ENCODE results near the gene NPIPB2.
A peak's percentile ranks its signal among the peaks of the same experiment; 100 is the strongest.
"Not testable (repeated sequence)": the region's sequence is repeated elsewhere in the genome, so short reads cannot be mapped to it uniquely, and the experiment has no call there.

The NPIPB2 gene

DNA sequence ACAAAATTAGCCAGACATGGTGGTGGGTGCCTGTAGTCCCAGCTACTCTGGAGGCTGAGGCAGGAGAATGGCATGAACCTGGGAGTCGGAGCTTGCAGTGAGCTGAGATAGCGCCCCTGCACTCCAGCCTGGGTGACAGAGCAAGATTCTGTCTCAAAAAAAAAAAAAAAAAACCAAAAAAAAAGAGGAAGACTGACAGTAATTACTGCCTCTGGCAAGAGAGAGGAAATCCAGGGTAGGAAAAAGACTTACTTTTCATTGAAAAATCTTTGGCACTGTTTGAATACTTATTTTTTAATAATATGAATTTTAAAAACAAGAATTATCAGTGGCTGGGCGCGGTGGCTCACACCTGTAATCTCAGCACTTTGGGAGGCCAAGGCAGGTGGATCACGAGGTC, 20.6 kb upstream of the NPIPB2 start:
- not testable (repeated sequence) for DNase-seq (ENCODE audit: low read depth in 2 of 2)

DNA sequence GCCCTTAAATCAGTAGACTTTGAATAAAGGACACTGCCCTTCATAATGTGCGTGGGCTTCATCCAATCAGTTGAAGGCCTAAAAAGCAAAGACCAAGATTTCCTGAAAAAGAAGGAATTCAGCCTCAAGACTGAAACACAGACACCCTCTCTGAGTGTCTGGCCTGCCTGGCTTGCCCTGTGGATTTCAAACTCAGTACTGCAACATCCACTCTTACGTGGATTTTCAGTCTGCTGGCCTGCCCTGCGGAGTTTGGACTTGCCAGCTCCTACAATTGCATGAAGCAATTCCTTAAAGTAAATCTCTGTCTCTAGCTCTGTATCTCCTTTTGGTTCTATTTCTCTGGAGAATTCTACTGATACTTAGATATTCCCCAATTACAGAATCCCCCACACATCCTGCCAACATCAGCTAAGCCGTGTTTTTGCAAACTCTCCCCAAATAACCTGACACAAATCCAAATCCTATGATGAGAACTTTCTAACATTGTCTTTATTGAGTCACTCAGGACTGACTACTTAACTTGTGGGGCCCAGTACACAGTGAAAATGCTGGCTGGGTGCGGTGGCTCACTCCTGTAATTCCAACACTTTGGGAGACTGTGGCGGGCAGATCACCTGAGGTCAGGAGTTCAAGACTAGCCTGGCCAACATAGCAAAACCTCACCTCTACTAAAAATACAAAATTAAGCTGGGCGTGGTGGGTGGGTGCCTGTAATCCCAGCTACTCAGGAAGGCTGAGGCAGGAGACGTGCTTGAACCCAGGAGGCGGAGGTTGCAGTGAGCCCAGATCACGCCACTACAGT, 15.9 kb upstream of the NPIPB2 start:
- no peak for DNase-seq (ENCODE audit: low read depth in 2 of 2)

DNA sequence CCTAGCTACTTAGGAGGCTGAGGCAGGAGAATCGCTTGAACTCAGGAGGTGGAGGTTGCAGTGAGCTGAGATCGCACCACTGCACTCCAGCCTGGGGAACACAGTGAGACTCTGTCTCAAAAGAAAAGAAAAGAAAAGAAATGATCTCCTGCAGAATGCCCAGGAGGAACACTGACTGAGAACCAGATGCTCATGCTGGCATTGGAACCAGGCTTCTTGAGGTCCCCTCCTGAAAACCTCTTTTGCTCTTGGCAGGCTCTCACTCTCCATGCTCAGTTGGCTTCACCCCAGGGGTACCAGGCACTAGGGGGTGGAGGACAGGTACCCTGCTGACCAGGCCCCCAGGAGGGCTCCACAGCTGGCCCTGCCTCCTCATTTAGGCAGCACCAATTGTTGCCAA, 14.7 kb upstream of the NPIPB2 start:
- DNase-seq (ENCODE audit: low read depth in 2 of 2) = no peak

DNA sequence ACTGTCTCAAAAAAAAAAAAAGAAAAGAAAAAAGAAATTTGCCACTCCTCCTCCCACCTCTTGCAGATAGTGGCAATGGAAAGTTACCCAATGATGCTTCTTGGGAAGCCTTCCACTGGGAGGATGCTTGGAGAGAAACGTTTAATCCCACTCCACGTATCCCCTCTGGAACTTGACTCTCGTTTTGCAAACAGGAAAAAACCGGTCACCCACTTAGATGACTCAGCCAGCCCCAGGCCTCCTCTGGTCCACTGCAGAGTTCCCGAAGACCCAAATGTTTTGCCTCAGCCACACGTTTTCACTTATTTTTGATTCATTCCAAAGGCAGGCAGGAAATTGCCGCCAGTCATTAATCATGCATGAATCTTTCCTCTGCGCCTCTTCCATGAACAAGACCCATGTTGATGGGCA, 13.9 kb upstream of the NPIPB2 start:
- no peak for DNase-seq (ENCODE audit: low read depth in 2 of 2)

DNA sequence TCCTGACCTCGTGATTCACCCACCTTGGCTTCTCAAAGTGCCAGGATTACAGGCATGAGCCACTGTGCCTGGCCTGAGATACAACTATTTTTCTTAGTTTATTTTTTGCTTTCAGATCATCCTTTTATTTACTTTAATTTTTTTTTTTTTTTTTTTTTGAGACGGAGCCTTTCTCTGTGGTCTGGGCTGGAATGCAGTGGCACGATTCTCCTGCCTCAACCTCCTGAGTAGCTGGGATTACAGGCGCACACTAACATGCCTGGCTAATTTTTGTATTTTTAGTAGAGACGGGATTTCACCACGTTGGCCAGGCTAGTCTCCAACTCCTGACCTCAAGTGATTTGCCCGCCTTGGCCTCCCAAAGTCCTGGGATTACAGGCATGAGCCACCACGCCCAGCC, 11.7 kb upstream of the NPIPB2 start:
- DNase-seq (ENCODE audit: low read depth in 2 of 2) = not testable (repeated sequence)

DNA sequence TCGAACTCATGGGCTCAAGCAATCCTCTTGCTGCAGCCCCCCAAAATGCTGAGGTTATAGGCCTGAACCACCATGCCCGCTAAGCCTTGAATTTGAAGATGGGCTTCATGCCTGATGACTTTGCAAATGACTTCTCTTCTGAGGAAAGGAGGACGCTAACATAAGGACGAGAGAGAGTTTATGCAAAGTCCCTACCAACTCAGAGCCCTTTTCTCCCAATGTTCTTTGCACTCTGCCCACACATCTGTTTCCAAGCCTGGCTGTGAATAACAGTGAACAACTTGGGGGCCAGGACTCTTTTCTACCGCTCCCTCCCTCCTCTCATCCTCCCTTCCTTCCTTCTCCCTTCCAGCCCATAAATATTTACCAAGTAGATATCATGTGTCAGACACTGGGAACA, 8.5 kb upstream of the NPIPB2 start:
- no peak for DNase-seq (ENCODE audit: low read depth in 2 of 2)

DNA sequence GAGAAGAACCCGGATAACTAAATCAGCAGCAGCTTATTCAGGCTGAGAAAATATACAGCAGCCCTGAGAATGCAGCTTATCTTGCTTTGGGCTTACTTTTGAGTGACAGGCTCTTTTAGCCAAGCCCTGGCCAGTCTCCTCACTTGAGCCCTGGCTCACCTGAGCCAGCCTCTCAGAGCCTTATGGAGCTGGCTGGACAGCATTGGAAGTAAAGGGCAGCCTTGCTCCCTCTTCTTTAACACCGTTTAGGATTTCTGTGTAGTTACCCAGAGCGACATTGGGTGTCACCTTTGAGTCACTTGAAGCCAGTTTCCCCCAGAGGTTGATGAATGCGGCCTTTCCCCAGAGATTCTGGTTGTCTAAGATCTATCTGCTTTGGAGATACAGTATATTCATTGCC, 7.7 kb upstream of the NPIPB2 start:
- no peak for DNase-seq (ENCODE audit: low read depth in 2 of 2)

DNA sequence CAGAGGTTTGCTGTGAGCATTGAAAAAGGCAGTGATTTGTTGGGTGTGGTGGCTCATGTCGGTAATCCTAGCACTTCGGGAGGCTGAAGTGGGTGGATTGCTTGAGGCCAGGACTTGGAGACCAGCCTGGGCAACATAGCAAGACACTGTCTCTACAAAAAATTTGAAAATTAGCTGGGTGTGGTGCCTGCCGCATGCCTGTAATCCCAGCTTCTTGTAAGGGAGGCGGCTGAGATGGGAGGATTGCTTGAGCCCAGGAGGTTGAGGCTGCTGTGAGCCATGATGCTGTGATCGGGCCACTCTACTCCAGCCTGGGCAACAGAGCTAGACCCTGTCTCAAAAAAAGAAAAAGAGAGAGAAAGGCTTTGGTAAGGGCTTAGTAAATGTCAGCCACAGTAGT, 7.0 kb upstream of the NPIPB2 start:
- no peak for DNase-seq (ENCODE audit: low read depth in 2 of 2)

DNA sequence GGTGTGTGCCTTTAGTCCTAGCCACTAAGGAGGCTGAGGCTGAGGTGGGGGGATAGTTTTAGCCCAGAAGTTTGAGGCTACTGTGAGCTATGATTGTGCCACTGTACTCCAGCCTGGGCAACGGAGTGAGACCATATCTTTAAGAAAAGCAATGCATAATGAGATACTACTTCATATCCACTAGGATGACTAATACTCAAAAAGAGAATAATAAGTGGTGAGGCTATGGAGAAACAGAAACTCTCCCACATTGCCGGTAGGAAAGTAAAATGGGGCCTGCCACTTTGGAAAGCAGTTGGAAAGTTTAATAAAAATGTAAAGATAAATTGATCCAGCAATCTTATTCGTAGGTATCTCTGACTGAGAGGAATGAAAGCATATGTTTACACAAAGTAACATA, 4.6 kb upstream of the NPIPB2 start:
- DNase-seq (ENCODE audit: low read depth in 2 of 2) = no peak

DNA sequence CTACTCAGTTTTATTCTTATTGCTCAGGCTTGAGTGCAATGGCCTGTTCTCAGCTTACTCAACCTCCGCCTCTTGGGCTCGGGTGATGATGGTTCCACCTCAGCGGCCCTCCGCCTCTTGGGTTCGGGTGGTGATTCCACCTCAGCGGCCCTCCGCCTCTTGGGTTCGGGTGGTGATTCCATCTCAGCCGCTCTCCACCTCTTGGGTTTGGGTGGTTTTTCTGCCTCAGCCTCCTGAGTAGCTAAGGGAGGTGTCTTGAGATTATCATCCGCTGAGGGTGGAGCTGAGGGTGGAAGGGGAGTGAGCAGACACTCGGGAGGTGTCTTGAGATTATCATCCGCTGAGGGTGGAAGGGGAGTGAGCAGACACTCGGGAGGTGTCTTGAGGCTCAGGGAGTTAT, 14.5 kb downstream of the NPIPB2 start:
- DNase-seq (ENCODE audit: low read depth in 2 of 2) = not testable (repeated sequence)

DNA sequence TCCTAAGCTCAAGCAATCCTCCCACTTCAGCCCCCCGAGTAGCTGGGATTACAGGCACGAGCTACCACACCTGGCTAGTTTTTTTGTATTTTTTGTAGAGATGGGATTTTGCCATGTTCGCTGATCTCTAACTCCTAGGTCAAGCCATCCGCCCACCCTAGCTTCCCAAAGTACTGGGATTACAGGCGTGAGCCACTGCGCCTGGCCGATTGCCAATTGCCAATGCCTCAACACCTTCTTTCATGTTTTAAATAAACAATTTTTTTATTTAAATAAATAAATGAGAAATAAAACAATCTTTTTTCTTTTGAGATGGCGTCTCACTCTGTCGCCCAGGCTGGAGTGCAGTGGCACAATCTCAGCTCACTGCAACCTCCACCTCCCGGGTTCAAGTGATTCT, 17.8 kb downstream of the NPIPB2 start:
- not testable (repeated sequence) for DNase-seq (ENCODE audit: low read depth in 2 of 2)

DNA sequence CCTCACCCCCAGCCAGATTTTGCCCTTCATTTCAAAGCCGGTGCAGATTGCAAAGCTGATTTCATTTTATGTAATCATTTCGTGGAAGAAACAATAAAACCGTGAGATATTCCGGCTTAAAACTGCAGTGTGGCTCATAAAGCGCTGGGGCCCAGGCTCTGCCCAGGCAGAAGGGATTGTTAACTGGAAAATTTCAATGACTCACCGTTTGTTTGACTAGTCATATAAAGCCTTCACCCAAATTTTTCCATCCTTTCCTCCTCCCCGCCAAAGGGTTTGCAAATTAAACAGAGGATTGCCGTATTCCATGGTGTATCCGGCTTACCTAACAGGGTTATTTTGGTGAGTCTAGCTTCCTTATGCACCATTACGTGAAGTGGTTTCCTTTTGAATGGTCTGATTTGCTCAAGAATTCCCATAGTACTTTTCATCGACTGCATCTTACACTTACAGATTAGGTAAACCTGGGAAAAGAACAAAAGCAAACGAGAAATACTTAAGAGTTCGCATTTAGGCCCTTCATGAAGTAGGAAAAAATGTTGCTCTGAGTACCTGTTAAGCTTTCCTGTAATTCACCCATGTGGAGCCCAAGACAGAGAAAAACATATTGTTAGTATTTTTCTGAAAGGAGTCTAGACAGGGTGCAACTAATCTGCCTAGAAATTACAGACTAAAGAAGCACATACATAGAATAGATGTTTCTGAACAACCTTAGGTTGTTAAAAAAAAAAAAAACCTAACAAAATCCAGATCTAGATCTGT, 25.1 kb downstream of the NPIPB2 start:
- no peak for DNase-seq (ENCODE audit: low read depth in 2 of 2)

DNA sequence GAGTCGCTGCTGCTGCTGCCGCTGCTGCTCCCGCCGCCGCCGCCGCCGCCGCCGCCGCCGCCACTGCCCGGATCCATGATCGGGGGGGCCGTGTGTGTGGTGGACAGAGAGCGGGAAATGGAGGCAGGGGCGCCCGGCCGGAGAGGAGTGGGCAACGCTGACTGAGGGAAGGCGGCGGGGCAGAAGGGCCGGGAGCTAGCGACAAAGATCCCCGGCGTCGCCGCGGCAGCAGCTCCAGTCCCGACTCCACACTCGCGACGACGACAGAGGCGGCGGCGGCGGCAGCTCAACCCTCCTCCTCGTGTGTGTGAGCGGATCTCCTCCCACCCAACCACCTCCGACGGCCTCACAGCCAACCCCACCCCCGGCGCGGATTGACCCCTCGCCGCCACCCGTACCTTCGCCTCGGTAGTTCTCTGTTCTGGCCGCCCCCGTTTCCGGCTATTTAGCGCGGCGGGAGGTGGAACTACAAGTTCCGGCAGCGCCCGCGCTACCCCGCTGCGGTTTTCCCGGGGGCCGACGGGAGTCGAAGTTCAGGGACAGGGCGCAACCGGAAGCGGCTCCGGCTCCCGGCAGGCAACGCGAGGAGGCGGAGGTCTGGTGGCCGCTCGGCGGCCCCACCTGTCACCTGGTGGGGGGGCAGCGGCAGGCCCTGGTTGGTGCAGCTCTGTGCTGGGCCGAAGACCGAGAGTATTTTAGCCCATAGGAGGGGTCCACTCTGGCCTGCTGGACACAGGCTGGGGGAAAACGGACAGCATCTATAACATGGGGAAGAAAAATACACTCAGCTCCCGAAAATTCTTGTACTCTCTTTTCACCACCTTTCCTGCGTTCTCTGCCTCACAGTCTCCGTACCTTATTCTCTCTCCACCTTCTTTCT, 26.0 kb downstream of the NPIPB2 start, which contains the start of gene GSPT1:
TSS of gene GSPT1 (minus strand) at position 313 of the 880 bp plus-strand sequence. CDS start at position 77, 236 bp downstream.
- DNase-seq (ENCODE audit: low read depth in 2 of 2) = peak; percentile 98

DNA sequence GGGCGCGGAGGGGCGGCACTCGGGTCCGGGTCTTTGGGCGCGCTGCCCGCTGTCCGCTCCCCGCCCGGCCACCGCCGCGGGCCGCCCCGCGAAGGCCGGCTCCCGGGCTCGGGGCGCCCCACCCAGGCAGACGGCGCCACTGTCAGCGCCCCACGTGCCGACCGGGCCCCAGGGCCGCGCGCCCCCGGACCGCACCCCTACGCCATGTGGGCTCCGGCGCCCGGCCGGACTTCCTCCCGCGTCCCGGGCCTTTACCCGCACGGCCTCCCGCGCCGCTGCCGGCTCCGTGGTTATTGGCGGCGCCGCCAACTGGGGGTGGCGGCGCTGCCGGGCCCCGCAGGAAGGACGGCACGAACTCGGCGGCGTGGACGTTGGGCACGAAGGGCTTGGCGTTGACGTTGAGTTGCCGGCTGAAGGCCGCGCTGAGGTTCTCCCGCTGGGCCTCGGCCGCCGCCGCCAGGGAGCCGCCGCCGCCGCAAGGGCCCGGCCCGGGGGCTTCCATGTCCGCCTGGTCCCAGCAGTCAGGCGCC, 26.7 kb downstream of the NPIPB2 start:
- DNase-seq (ENCODE audit: low read depth in 2 of 2) = no peak

DNA sequence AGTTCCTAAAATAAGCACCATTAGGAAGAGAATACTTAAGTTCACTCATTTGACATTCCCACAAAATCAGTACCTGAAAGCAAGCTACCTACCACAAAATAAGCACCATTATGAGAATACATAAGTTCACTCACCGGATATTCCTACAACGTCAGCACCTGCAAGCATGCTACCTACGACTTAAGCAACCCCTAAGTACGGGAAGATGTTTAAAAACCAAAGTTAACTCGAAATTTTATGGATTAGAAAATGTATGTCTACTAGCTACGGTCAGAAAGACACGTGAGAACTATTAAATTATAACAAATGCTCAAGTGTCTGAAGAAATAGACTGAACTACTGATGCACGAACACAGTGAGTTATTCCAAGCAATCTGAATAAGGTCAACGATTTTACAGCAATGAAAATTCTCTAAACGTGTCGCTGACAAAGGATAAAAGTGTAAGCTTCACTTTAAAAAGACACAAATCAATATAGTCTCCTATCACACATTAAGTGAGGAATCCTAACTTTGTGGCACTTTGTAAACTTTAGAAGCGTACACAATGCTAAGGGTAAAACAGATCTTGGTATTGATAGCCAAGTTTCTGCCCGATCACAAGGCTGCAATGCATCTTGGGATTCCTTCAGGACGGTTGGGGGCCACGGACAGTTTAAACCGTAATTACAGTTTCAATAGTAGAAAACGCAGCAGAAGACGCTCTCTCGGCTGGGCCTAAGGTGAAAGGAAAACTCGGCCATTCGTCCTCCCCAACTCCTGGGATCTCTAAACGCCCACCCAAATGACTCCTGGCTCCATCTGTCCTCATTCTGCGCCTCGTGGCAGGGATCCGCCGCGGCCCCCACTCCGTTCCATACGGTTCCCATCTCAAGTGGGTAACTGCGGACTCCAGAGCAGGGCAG, 27.4 kb downstream of the NPIPB2 start:
- DNase-seq (ENCODE audit: low read depth in 2 of 2) = no peak

DNA sequence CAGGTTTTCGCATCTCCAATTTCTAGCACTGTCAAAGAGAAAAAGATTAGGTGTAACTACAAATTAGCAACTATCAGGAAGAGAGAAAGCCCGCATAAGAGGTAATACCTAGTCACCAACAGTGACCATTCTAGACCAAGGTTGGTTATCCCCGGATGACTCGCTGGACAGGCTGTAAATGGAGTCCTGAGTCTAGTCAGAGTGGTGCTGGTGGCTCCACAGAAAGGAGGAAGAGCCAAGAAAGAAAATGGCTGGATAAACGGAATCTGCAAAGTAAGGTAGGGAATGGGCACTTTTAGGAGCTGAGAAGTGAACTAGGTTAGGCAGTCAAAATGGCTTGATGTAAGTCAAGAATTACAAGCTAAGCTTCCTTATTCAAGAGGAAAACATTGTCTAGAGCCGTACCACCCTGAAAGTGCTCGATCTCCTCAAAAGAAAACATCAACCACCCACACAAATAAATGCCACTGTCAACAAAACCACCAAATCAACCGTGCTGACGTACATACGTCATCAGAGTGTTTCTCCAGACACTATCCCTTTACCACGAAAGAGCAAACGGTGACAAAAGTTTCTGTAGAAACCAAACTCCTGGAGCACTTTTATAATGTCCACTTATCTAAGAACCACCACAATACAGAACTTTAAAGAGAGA, 28.3 kb downstream of the NPIPB2 start:
- DNase-seq (ENCODE audit: low read depth in 2 of 2) = peak in 1 of 2 donors; percentile 27

DNA sequence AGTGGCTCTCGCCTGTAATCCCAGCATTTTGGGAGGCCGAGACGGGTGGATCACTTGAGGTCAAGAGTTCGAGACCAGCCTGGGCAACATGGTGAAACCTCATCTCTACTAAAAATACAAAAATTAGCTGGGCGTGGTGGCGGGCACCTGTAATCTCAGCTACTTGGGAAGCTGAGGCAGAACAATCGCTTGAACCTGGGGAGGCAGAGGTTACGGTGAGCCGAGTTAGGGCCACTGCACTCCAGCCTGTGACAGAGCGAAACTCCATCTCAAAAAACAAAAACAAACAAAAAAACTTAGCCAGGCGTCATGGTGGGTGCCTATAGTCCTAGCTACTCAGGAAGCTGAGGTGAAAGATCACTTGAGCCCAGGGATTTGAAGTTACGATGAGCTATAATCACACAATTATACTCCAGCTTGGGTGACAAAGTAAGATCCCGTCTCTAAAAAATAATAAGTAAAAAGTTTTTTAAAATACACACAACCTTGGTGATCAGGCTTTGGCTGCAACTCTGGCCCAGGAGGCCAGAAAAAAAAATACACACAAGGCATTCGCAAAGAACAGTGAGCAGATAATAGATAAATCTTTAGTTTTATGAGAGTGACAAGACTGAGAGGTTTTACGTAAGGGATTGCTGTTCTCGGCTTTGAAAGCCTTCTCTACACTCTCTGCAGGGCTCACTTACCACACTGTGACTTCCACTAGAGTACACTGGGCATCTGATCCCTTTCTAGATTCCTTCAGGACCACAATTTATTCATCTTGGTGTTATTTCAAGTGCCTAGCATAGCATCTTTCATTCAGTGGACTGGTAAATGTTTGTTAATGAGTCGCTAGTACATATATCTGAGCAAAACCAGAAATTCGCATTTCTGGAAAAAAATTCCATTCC, 31.9 kb downstream of the NPIPB2 start:
- DNase-seq (ENCODE audit: low read depth in 2 of 2) = no peak

DNA sequence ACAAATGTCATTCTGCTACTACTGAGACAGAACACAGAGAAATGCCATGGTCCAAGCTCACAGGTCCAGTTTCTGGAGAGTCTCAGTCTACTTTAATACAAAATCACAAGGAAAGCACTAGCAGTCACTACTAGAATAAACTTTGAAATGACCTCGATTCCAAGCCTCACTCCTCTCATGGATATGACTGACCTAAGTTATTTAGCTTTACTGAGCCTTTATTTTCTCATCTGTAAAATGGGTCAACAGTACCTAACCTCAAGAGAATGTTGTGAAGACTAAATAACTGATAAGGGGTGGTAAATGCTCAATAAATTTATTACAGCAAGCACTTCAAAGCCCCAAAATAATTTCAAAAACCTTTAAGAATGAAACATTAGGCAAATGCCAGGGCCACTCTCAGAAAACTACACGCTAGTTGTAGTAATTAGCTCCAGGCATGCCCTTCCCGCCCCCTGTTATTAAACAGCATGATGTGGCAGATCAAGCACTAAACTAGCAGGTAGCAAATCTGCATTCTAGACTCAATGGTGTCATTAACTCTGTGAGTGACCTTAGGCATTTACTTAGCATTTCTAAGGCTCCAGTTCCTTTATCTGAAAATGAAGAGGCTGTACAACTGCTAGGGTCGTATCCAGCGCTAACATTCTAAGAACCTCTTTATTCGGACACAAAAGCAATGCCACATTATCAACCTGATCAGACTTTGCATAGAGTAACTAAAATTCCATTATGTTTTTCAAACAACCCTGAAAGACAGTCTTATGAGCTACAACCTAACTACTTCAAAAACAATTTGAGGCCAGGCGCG, 34.5 kb downstream of the NPIPB2 start:
- DNase-seq (ENCODE audit: low read depth in 2 of 2) = no peak
